ENCODE measurements around the gene ZBTB46.
"Not testable (repeated sequence)": the region's sequence is repeated elsewhere in the genome, so short reads cannot be mapped to it uniquely, and the experiment has no call there.

Gene ZBTB46

DNA sequence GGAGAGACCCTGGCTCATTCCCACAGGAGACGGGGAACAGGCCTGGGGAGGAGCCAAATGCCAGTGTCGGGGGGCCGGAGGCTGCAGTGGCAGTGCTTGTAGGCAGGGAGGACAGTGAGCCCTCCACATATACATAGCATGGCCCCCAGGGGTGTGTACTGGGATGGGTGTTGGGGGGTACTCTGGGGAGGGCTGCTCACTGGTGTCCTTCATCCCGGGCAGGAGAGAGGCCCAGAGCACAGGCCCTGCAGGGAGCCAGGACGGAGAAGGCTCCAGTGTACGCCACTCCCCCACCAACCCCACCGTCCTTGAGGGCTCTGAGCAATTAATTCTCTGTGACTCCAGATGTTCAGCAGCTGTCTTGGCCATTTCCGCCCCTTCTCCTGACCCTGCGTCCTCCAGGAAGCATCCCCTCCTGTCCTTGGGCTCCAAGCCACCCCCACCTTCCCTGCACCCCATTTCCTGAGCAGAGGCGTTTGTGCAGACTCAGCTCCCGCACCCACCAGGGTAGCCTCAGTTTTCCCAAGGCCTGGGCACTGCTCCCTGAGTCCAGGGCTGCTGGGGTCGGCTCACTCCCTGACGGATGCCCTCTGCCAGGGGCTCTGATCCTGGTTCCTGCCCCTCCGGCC is 26.8 kb upstream of the ZBTB46 start:
- DNase-seq: no peak

DNA sequence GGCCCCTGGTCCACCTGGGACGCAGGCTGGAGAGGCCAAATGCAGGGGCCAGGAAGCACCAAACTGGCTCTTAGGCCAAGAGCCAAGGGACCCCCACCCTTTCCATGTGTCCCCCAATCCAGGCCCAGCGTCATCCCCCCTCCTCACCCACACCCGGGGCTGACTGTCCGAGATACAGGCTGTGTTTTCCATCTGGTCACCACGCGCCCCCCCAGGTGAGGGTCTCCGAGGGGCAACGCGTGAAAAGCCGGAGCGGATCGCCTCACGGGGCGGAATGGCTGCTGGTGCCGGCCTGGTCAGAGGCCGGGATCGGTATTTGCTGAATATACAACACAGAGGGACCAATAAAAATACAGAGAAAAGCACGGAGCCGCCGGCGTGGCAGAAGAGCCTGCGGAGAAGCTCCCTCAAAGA is 25.0 kb upstream of the ZBTB46 start:
- DNase-seq: no peak

DNA sequence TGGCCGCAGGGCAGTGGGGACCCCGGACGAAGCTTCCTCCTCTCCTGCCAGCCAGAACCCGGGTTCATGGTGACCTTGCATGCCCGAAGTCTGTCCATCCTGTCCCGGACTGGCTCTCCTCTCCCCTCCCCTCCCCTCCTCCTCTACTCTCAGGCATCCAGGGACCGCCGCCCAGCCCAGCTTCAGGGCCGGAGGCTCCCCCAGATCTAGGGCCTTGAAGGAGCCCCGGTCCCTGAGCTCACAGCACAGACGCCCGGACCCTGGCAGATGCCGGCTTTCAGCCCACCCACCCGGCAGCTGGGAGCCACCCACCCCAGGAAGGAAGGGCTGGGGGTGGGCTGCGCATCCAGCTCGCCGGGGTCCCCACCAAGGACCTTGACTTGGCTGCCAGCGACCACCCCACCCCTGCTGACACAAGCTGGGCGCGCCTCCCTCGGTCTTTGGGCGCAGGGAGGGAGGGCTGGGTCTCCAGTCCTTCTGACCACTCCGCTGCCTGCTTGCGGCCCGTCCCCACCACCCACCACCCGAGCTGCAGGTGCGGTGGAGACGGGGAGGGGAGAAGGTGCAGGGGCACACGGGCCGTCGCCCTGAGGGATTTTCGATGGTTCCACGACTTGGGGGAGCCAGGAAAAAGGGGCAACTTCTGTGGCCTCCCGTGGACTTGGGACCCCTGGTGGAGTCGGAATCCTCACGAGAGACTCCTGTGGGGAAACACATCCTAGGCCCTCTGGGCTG is 24.5 kb upstream of the ZBTB46 start:
- no peak for DNase-seq

- DNase-seq: no peak
Observed at GRCh38 chr20:63854766-63855362, 23.8 kb upstream of the ZBTB46 start.

GRCh38 chr20:63854069-63854765 is 23.2 kb upstream of the ZBTB46 start:
- no peak for DNase-seq

DNA sequence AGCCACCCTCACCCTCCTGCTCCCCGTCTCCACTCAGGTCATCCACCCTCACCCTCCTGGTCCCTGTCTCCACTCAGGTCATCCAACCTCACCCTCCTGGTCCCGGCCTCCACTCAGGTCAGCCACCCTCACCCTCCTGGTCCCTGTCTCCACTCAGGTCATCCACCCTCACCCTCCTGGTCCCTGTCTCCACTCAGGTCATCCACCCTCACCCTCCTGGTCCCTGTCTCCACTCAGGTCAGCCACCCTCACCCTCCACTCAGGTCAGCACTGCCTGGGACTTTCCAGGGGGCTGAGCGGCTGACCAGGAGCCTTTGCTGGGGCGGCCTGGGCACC is 22.6 kb upstream of the ZBTB46 start:
- DNase-seq: not testable (repeated sequence)

- not testable (repeated sequence) for DNase-seq
Observed at GRCh38 chr20:63851548-63851943, 20.5 kb upstream of the ZBTB46 start.

GRCh38 chr20:63850689-63851547 is 19.9 kb upstream of the ZBTB46 start:
- no peak for DNase-seq

DNA sequence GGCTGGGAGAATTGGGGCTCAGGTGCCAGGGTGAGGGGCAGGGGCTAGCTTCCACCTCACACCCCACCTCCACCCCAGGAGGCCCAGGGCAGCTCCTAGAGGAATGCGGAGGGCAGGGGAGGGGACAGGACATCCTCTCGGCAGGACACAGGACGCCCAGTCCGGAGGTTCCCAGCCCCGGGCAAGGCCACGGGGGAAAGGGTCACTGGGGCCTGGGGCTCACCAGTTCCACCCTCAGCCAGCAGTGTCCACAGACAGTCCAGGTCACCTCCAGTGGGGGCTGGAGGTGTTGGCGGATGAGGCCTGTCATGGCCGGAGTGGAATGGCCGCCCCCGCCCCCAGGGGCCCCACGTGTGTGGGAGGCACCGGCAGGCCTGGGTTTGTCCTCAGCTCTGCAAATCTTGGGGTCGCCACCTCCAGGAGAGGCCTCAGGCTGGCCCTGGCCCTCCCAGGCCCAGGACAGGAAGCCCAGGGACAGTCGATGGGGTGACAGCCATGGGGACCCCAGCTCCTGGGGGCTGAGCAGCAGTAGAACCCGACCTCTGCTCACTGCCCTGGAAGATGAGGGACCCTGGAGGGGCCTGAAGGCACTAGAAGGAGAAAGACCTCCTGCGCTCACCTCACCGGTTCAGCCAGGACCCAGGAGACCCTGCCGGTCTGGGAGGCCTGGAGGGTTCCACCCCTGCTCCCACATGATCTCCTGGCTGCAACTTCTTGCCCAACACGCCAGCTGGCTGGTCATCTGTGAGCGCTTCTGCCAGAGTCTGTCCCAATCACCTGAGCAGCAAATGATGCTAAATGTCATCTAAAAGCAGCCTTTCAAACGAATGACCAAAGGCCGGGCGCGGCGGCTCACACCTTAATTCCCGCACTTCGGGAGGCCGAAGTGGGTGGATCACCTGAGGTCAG is 17.2 kb upstream of the ZBTB46 start:
- DNase-seq: no peak

- no peak for DNase-seq
Observed at GRCh38 chr20:63847237-63848002, 16.4 kb upstream of the ZBTB46 start.

DNA sequence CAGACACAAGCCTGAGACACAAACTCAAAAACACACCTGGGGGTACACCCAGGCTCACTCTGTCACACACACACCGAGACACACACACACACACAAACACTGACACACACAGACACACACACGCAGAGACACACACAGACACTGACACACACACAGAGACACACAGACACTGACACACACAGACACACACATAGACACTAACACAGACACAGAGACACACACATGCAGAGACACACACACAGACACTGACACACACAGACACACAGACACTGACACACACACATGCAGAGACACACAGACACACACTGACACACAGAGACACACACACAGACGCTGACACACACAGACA is 15.8 kb upstream of the ZBTB46 start:
- DNase-seq: no peak

DNA sequence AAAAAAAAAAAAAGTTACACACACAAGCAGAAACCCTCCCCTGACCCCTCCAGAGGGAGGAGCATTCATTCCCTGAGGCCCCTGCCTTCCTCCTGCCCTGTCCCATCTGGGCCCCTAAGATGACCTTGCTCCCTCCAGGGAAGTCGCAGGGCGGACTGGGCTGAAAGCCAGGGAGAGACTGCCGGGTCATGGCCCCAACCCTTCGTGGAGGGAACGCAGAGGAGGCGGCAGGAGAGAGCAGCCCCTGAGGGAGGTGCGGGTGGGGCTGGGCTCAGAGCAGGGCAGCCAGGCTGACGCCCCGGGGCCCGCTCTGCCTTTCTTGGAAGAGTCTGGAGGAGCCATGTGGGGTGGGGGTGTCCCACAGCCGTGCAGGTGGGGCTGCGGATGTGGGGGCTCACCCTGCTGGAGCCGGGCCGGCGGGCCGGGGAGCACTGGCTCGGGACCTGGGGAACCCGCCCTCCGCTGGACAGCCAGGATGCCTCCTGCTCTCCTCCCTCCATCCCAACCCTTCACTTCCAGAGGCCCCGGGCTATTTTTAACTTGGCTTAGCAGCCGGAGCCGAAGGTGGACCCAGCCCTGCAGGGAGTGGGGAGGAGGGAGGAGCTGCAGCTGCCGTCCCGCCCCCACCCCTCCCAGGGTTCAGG is 15.2 kb upstream of the ZBTB46 start:
- DNase-seq: no peak

DNA sequence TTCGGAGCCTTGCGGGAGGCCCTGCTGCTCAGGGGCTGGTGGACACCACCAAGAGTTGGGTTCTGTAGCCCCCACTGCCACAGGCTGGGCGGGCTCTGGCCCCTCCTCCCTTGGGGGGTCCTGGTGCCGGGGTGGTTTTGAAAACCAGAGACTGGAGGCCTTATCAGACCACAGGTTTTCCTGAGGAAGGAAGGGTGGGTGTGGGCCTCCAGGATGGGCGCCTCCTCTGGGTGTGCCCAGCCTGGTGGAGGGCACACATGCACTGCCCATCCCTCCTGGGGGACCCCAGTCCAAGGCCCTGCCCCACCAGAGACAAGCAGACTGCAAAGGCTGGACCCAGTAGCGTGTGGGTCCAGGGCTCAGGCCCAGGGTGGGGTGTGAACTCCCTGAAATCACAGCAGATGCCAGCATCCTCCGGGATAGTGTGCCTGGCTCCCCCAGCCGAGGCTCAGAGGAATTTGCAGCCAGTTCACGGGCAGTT is 13.5 kb upstream of the ZBTB46 start:
- no peak for DNase-seq

- DNase-seq: no peak
Observed at GRCh38 chr20:63843778-63844177, 12.7 kb upstream of the ZBTB46 start.

- no peak for DNase-seq
Observed at GRCh38 chr20:63843222-63843621, 12.2 kb upstream of the ZBTB46 start.

DNA sequence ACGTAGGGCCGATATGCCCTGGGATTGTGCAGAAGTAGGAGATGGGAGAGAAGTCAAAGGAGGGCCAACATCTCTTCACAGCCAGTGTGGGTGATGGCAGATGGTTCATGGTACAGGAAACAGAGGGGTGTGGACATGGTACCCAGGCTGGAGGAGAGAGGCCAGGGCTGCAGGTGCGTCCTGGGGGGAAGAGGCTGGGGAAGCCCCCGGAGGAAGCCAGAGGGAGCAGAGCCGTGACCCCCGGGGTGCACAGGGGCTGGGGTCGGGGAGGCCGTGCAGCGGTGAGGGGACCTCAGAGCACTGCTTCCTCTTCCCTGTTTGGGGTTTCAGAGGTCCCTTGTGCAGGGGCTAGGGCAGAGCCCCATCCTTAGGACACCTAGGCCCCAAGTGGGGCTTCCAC is 11.2 kb upstream of the ZBTB46 start:
- no peak for DNase-seq

- DNase-seq: no peak
Observed at GRCh38 chr20:63840405-63840828, 9.4 kb upstream of the ZBTB46 start.

- no peak for DNase-seq
Observed at GRCh38 chr20:63839620-63840019, 8.6 kb upstream of the ZBTB46 start.

DNA sequence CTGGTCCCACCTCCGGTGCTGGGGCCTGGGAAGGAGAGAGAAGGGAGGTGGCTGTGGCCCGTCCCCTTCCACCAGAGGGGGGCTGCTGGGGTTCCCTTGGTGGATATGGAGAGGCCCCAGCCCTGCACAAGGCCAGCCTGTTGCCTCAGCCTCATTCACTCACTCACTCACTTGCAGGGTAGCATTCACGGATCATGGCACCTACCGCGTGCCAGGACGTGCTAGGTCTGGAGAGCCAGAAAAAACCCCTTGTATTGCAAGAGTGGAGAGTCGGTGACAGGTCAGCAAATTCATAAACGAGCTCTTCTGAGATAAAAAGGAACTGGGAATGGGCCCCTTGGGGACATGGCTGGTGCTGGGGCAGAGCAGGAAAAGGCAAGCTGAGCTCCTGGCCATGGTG is 6.4 kb upstream of the ZBTB46 start:
- no peak for DNase-seq
